OCI-LY1 (cell line): Measurements from ENCODE around the gene PIGU.
A peak's percentile ranks its signal among the peaks of the same experiment; 100 is the strongest.

ENCODE experiments used
- H2AFZ ChIP-seq: fragments of 200-600 bp; sonication (generic), shearing (Covaris generic); 2 replicates; pipeline ENCODE4 v1.6.0; 2014; ENCODE audit warnings: antibody characterized with exemption, mild to moderate bottlenecking, low read length
- H3F3A ChIP-seq: fragments of 200-600 bp; sonication (generic), shearing (Covaris generic); 2 replicates; pipeline ENCODE4 v1.6.0; 2014; ENCODE audit warnings: mild to moderate bottlenecking, antibody characterized with exemption, low read length, moderate library complexity; ENCODE audit not compliant: insufficient read depth
- H3K27ac ChIP-seq: fragments of 200-600 bp; sonication (generic); 2 replicates; pipeline ENCODE4 v1.5.1; 2014; ENCODE audit warnings: low read length, mixed run types, mild to moderate bottlenecking, low read depth; ENCODE audit not compliant: poor library complexity, severe bottlenecking
- H3K27me3 ChIP-seq: fragments of 200-600 bp; sonication (generic); 2 replicates; pipeline ENCODE4 v1.6.0; 2014; ENCODE audit warnings: antibody characterized with exemption, mild to moderate bottlenecking, low read length, moderate library complexity; ENCODE audit not compliant: insufficient read depth
- H3K36me3 ChIP-seq: fragments of 200-600 bp; sonication (generic); 2 replicates; pipeline ENCODE4 v1.6.1; 2014; ENCODE audit warnings: mild to moderate bottlenecking, antibody characterized with exemption, low read length, moderate library complexity, mixed read lengths; ENCODE audit not compliant: insufficient read depth
- H3K4me1 ChIP-seq: fragments of 200-600 bp; sonication (generic); 2 replicates; pipeline ENCODE4 v1.5.1; 2014; ENCODE audit warnings: mild to moderate bottlenecking, low read length, moderate library complexity; ENCODE audit not compliant: insufficient read depth, severe bottlenecking
- H3K4me2 ChIP-seq: fragments of 200-600 bp; sonication (generic), shearing (Covaris generic); 2 replicates; pipeline ENCODE4 v1.6.1; 2014; ENCODE audit warnings: low read length
- H3K4me3 ChIP-seq: fragments of 200-600 bp; sonication (generic); 2 replicates; pipeline ENCODE4 v1.5.1; 2014; ENCODE audit warnings: low read length, low read depth, mild to moderate bottlenecking, mixed read lengths; ENCODE audit not compliant: poor library complexity, severe bottlenecking
- H3K79me2 ChIP-seq: fragments of 200-600 bp; shearing (Covaris generic); 2 replicates; pipeline ENCODE4 v1.6.1; 2016; ENCODE audit warnings: mixed run types, low read length, mixed read lengths; ENCODE audit not compliant: insufficient read depth
- H3K9ac ChIP-seq: fragments of 200-600 bp; sonication (generic), shearing (Covaris generic); 2 replicates; pipeline ENCODE4 v1.6.1; 2014; ENCODE audit warnings: mild to moderate bottlenecking, low read length, mixed read lengths
- H3K9me2 ChIP-seq: fragments of 200-600 bp; sonication (generic), shearing (Covaris generic); 2 replicates; pipeline ENCODE4 v1.6.1; 2014; ENCODE audit warnings: low read depth, mild to moderate bottlenecking, low read length, mixed read lengths
- H3K9me3 ChIP-seq: fragments of 200-600 bp; shearing (Covaris generic); 2 replicates; pipeline ENCODE4 v1.6.1; 2014; ENCODE audit warnings: low read length, mixed read lengths
- H4K20me1 ChIP-seq: fragments of 200-600 bp; sonication (generic), shearing (Covaris generic); 2 replicates; pipeline ENCODE4 v1.6.0; 2016; ENCODE audit warnings: mild to moderate bottlenecking, low read length; ENCODE audit not compliant: insufficient read depth
- CTCF ChIP-seq: fragments of 200-600 bp; sonication (generic), shearing (Covaris generic); IDR thresholded peaks from 2 replicates; pipeline ENCODE4 v1.5.1; 2017; ENCODE audit warnings: mild to moderate bottlenecking, antibody characterized with exemption, low read length, moderate library complexity, mixed read lengths
- EZH2 ChIP-seq: fragments of 200-600 bp; sonication (generic), shearing (Covaris generic); IDR thresholded peaks from 2 replicates; pipeline ENCODE4 v1.8.0; 2017; ENCODE audit warnings: borderline replicate concordance, mixed run types, mild to moderate bottlenecking, antibody characterized with exemption, low read length, moderate library complexity, mixed read lengths

The PIGU gene

GRCh38 chr20:34706302-34706875 is 29.5 kb upstream of the PIGU start:
- no peak overlapping the region for H3K9ac ChIP-seq
- H4K20me1 ChIP-seq: no peaks in the 10 kb centered on the region

DNA sequence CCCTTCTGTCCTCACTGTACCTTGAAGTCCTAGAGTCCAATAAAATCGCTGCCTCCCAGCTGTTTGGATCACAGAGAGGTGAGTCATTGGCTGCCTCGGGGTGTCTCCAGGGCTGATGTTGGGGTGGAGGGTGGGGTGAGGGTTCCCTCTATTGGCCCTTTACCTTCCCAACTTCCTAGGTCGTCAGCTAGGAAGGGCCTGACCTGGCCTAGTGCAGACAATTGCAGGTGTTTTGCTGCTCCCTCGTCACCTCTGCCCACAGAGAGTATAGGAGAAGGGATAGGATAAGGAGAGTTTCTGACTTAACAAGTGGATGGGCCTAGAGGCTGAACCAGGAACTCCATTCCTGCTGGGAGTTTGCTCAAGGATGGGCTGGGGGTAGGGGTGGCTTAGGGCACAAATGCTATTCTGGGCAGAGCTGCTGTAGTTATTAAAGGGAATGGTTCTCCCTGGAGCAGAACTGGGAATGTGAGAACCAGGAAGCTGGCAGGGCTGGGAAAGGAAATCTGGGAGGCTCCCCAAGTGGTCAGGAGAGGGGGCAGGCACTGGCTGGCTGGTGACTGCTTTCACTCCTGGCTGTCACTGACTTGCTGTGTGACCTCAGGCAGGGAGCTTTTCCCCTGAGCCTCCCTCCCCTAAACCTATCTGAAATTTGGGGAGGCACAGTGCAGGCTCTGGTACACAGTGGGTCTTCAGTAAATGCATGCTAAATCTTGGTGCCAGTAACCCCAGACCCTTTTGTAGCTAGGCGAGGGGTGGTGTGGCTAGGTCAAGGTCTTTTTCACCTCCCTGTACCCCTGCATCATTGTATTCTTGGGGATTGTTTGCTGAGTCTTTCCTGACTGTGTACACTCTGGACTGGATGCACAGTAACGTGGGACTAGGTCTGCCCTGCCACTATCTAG is 28.8 kb upstream of the PIGU start:
- no peak overlapping the region; the same call in 1 of the 2 replicates for H3K9ac ChIP-seq
- peak overlapping the region; percentile 80 for H3K4me3 ChIP-seq
- no peaks in the 10 kb centered on the region for H3K79me2 ChIP-seq
- H3K9me3 ChIP-seq: no peaks in the 10 kb centered on the region
- TF ChIP-seq CTCF: no peak
- no peak for TF ChIP-seq EZH2
- no peaks in the 10 kb centered on the region for H3K9me2 ChIP-seq
- peak overlapping the region; percentile 62 for H3K27ac ChIP-seq
- H3K27me3 ChIP-seq: no peaks in the 10 kb centered on the region
- H3F3A ChIP-seq: no peaks in the 10 kb centered on the region
- no peaks in the 10 kb centered on the region for H4K20me1 ChIP-seq
- no peak overlapping the region for H2AFZ ChIP-seq
- H3K36me3 ChIP-seq: no peaks in the 10 kb centered on the region
- H3K4me1 ChIP-seq: peaks cover 29% of the 10 kb centered on the region
- peak overlapping the region; percentile 92 for H3K4me2 ChIP-seq

More at GRCh38 chr20:34706302-34706875, 29.5 kb upstream of the PIGU start:
- Histone ChIP-seq H3K79me2 (no peaks in the 10 kb centered on the region), H2AFZ (no peak overlapping the region), H3K27ac (no peak overlapping the region), H3K9me2 (no peaks in the 10 kb centered on the region), H3K27me3 (no peaks in the 10 kb centered on the region), H3K36me3 (no peaks in the 10 kb centered on the region), H3K9me3 (no peaks in the 10 kb centered on the region), H3F3A (no peaks in the 10 kb centered on the region), H3K4me2 (no peak overlapping the region), H3K4me1 (peaks cover 30% of the 10 kb centered on the region), H3K4me3 (no peak overlapping the region)
- TF ChIP-seq CTCF: no peak
- no peak for TF ChIP-seq EZH2

DNA sequence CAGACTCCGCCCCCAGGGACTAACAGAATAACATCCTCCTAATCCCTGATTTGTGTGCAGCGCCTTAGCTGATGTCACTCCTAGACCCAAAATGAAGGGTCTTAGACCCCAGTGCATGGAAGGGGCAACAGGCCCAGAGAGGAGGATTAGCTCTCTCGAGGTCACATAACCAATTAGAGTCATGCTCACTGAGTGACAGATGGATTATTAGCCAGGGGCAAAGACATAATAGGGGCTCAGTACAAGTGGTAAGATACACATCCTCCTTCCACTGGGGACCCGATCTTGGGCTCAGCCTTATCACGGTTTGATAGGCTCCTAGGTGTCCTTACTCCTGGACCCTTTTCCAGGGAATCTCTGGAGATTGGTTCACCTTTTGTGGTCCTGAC is 28.1 kb upstream of the PIGU start:
- no peaks in the 10 kb centered on the region for H4K20me1 ChIP-seq
- H3K27me3 ChIP-seq: no peaks in the 10 kb centered on the region
- peak overlapping the region; percentile 92 for H3K4me2 ChIP-seq
- H3K9ac ChIP-seq: peak overlapping the region; percentile 74
- no peaks in the 10 kb centered on the region for H3K79me2 ChIP-seq
- H3K4me3 ChIP-seq: peak overlapping the region; percentile 80
- peaks cover 22% of the 10 kb centered on the region for H3K4me1 ChIP-seq
- no peaks in the 10 kb centered on the region for H3K9me2 ChIP-seq
- H3K9me3 ChIP-seq: no peaks in the 10 kb centered on the region
- no peaks in the 10 kb centered on the region for H3F3A ChIP-seq
- H3K27ac ChIP-seq: peak overlapping the region; percentile 62
- no peaks in the 10 kb centered on the region for H3K36me3 ChIP-seq
- TF ChIP-seq EZH2: no peak
- no peak for TF ChIP-seq CTCF
- 0 out of 2 replicates have a peak overlapping the region, but pooled peaks have one; percentile 39 for H2AFZ ChIP-seq
